B cell (primary cell): Measurements from ENCODE around the gene HDGF. TPM values are rescaled to one million over a fixed set of nuclear protein-coding genes. Genes with fewer than 3 reads are reported as not detected.

ENCODE experiments used
- ATAC-seq: fragments of 200-7000 bp; cut with Tn5 transposase; one replicate; pipeline ENCODE4 v1.10.0; 2021; ENCODE audit warnings: low read depth, mild to moderate bottlenecking, moderate number of reproducible peaks, moderate library complexity
- CTCF ChIA-PET: fragments of 350-600 bp; sonication (Branson Sonifier 250); formaldehyde crosslinking; loops from one replicate; lab custom pipeline; 2021; ENCODE audit warnings: antibody characterized with exemption, inconsistent platforms; lab: Charles Lee
- POLR2A ChIA-PET: fragments of 350-600 bp; sonication (Branson Sonifier 250); formaldehyde crosslinking; loops from one replicate; lab custom pipeline; 2021; ENCODE audit warnings: antibody characterized with exemption; lab: Charles Lee
- DNase-seq: peaks from one replicate; pipeline ENCODE4 v3.0.0; 2013
- H2AFZ ChIP-seq: 2 replicates; pipeline ENCODE4 v1.6.1; 2012; ENCODE audit warnings: mild to moderate bottlenecking, low read depth, low read length; ENCODE audit not compliant: insufficient read depth, poor library complexity, severe bottlenecking
- H3K27ac ChIP-seq, 2 donors: 1 replicate in 1 of 2; 2 replicates in 1 of 2; pipeline ENCODE4 v1.5.1; 2012 to 2013; ENCODE audit warnings: low read length in 2 of 2, mild to moderate bottlenecking in 2 of 2, moderate library complexity in 1 of 2
- H3K27me3 ChIP-seq, 4 experiments: fragments of 200-600 bp in 1 of 4; sonication (generic) in 1 of 4; replicated peaks in 1 of 4; 1 replicate in 2 of 4; 2 replicates in 2 of 4; pipeline versions ENCODE4 v1.6.1 to v1.7.0; 2013 to 2016; ENCODE audit warnings: low read length in 3 of 4, mild to moderate bottlenecking in 2 of 4, mixed read lengths in 1 of 4, moderate library complexity in 1 of 4; ENCODE audit not compliant: insufficient read depth in 4 of 4, control insufficient read depth in 3 of 4; ENCODE audit errors: control extremely low read depth in 1 of 4
- H3K36me3 ChIP-seq, 2 experiments: replicated peaks in 1 of 2; 1 replicate in 1 of 2; 2 replicates in 1 of 2; pipeline versions ENCODE4 v1.6.1 to v1.7.1; 2013; ENCODE audit warnings: low read length in 1 of 2; ENCODE audit not compliant: insufficient read depth in 2 of 2, control insufficient read depth in 1 of 2; ENCODE audit errors: control extremely low read depth in 1 of 2, extremely low read depth in 1 of 2
- H3K4me1 ChIP-seq, 2 donors: fragments of 200-600 bp in 1 of 2; sonication (generic) in 1 of 2; 1 replicate in 1 of 2; 2 replicates in 1 of 2; pipeline versions ENCODE4 v1.5.1 to v1.6.1; 2013 to 2017; ENCODE audit warnings: low read length in 2 of 2; ENCODE audit not compliant: control insufficient read depth in 2 of 2, insufficient read depth in 2 of 2
- H3K4me2 ChIP-seq: replicated peaks from 2 replicates; pipeline ENCODE3; 2012; ENCODE audit warnings: mild to moderate bottlenecking, low read depth, low read length; ENCODE audit not compliant: poor library complexity, severe bottlenecking
- H3K4me3 ChIP-seq, 5 experiments: fragments of 200-600 bp in 1 of 5; sonication (generic) in 1 of 5; 1 replicate in 3 of 5; 2 replicates in 2 of 5; pipeline versions ENCODE4 v1.5.1 to v1.7.0; 2011 to 2016; ENCODE audit warnings: low read length in 4 of 5, mild to moderate bottlenecking in 4 of 5, low read depth in 2 of 5, control low read depth in 1 of 5, moderate library complexity in 1 of 5; ENCODE audit not compliant: insufficient read depth in 1 of 5; ENCODE audit errors: control extremely low read depth in 1 of 5, extremely low read depth in 1 of 5
- H3K79me2 ChIP-seq: fragments of 200-600 bp; sonication (generic); one replicate; pipeline ENCODE4 v1.6.0; 2016; ENCODE audit warnings: low read length; ENCODE audit not compliant: control insufficient read depth, insufficient read depth
- H3K9ac ChIP-seq: fragments of 200-600 bp; sonication (generic); 2 replicates; pipeline ENCODE4 v1.6.1; 2017; ENCODE audit warnings: mild to moderate bottlenecking, low read length, moderate library complexity
- H3K9me3 ChIP-seq, 3 donors: one replicate each; pipeline versions ENCODE4 v1.6.1 to v1.7.1; 2013; ENCODE audit warnings: low read length in 2 of 3; ENCODE audit not compliant: control insufficient read depth in 2 of 3, insufficient read depth in 1 of 3; ENCODE audit errors: control extremely low read depth in 1 of 3
- H4K20me1 ChIP-seq: 2 replicates; pipeline ENCODE4 v1.6.0; 2012; ENCODE audit warnings: mild to moderate bottlenecking, low read length; ENCODE audit not compliant: insufficient read depth, control insufficient read depth, poor library complexity, severe bottlenecking
- H3K27ac Mint-ChIP-seq: one replicate; pipeline ENCODE4 v1.8.0; 2021; ENCODE audit warnings: mixed read lengths
- H3K27me3 Mint-ChIP-seq: one replicate; pipeline ENCODE4 v1.8.0; 2021; ENCODE audit warnings: mixed read lengths
- H3K4me1 Mint-ChIP-seq: one replicate; pipeline ENCODE4 v1.8.0; 2021; ENCODE audit warnings: mixed read lengths
- H3K4me3 Mint-ChIP-seq: one replicate; pipeline ENCODE4 v1.8.0; 2021; ENCODE audit warnings: mixed read lengths
- H3K9me3 Mint-ChIP-seq: one replicate; pipeline ENCODE4 v1.8.0; 2022; ENCODE audit warnings: mixed read lengths; ENCODE audit not compliant: insufficient read depth
- EZH2 ChIP-seq: IDR thresholded peaks from 2 replicates; pipeline ENCODE4 v1.6.1; 2012; ENCODE audit warnings: borderline replicate concordance, low read depth, mild to moderate bottlenecking, moderate library complexity, low read length; ENCODE audit not compliant: insufficient read depth, poor library complexity, severe bottlenecking
- WGBS: methylation state at CpG from one replicate; pipeline ENCODE4 v1.1.5; 2013; ENCODE audit warnings: missing lambda C conversion rate; ENCODE audit not compliant: insufficient coverage; 5-methylcytosine and 5-hydroxymethylcytosine counted together
- intact Hi-C: fragments of 100-400 bp; cut with micrococcal nuclease; formaldehyde crosslinking; loops from one replicate; pipeline ENCODE4 v1.10.0; 2022
- polyA plus RNA-seq: library from polyadenylated mRNA; depleted of rRNA; stranded (reverse); fragments of >200 nt; gene quantifications from 2 replicates; pipeline ENCODE4 v1.2.3, GENCODE V29; 2012
- total RNA-seq, 2 donors: library from RNA; stranded (reverse); fragments of 120-200 nt in 1 of 2; gene quantifications; 1 replicate in 1 of 2; 2 replicates in 1 of 2; pipeline versions ENCODE4 v1.2.3 to v1.2.4, GENCODE V29; 2013 to 2022
- TF ChIP-seq, protein P1 (sequence below): fragments of 200-600 bp; IDR thresholded peaks from one replicate; pipeline ENCODE4 v1.8.0; 2022; ENCODE audit warnings: antibody characterized with exemption, mild to moderate bottlenecking

HDGF gene
- total and polyA plus RNA-seq, 2 donors (not counting 1 experiment from before 2014, with no cell fraction given), result 40.3 to 89.9 TPM

DNA sequence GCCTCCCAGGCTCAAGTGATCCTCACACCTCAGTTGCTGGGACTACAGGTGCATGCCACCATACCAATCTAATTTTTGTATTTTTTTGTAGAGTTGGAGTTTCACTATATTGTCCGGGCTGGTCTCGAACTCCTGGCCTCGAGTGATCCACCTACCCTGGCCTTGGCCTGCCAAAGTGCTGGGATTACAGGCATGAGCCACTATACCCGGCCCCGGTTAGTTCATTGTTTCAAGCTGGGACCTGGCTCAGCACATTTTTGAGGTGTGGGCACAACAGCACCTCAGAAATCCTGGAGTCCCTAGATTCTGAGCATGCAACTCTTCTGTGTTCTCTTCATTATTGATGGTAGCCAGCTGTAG lies 43.9 kb upstream of the HDGF start:
- no peak overlapping the region for H3K4me3 ChIP-seq
- H3K9ac ChIP-seq, result no peak overlapping the region
- H3K4me1 ChIP-seq, result no peaks in the 10 kb centered on the region
- no peak overlapping the region for H3K27ac ChIP-seq
- TF ChIP-seq, protein P1, sequence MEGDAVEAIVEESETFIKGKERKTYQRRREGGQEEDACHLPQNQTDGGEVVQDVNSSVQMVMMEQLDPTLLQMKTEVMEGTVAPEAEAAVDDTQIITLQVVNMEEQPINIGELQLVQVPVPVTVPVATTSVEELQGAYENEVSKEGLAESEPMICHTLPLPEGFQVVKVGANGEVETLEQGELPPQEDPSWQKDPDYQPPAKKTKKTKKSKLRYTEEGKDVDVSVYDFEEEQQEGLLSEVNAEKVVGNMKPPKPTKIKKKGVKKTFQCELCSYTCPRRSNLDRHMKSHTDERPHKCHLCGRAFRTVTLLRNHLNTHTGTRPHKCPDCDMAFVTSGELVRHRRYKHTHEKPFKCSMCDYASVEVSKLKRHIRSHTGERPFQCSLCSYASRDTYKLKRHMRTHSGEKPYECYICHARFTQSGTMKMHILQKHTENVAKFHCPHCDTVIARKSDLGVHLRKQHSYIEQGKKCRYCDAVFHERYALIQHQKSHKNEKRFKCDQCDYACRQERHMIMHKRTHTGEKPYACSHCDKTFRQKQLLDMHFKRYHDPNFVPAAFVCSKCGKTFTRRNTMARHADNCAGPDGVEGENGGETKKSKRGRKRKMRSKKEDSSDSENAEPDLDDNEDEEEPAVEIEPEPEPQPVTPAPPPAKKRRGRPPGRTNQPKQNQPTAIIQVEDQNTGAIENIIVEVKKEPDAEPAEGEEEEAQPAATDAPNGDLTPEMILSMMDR, result no peak
- no peak for TF ChIP-seq EZH2
- H3K36me3 ChIP-seq, result peaks cover 11 to 89% of the 10 kb centered on the region in 2 experiments
- ATAC-seq (no peak), DNase-seq (no peak)
- ChIA-PET POLR2A (interaction anchor here (0.6 kb wide), 1 partner anchor 11 kb away, joined by 4 read pairs; no protein-coding TSS in a partner anchor), CTCF (interaction anchor here (0.9 to 5.9 kb wide), 7 partner anchors 10 to 95 kb away, joined by 3 to 45 read pairs (median 5); partner anchors contain the start of gene NTRK1)
- H3K9me3 ChIP-seq, result no peaks in the 10 kb centered on the region
- peaks cover 5% of the 10 kb centered on the region for H3K4me1 Mint-ChIP-seq
- no peak overlapping the region for H3K4me3 Mint-ChIP-seq
- H4K20me1 ChIP-seq, result peaks cover 24% of the 10 kb centered on the region
- H3K27me3 ChIP-seq, result no peaks in the 10 kb centered on the region
- 95% methylated on average over 4 of the region's 5 CpGs for WGBS
- no peak overlapping the region for H2AFZ ChIP-seq
- no peak overlapping the region for H3K27ac Mint-ChIP-seq
- no peak overlapping the region for H3K4me2 ChIP-seq
- H3K79me2 ChIP-seq, result peaks cover 3% of the 10 kb centered on the region
- H3K9me3 Mint-ChIP-seq, result no peaks in the 10 kb centered on the region
- no peaks in the 10 kb centered on the region for H3K27me3 Mint-ChIP-seq
- intact Hi-C loops, result no loop called here

DNA sequence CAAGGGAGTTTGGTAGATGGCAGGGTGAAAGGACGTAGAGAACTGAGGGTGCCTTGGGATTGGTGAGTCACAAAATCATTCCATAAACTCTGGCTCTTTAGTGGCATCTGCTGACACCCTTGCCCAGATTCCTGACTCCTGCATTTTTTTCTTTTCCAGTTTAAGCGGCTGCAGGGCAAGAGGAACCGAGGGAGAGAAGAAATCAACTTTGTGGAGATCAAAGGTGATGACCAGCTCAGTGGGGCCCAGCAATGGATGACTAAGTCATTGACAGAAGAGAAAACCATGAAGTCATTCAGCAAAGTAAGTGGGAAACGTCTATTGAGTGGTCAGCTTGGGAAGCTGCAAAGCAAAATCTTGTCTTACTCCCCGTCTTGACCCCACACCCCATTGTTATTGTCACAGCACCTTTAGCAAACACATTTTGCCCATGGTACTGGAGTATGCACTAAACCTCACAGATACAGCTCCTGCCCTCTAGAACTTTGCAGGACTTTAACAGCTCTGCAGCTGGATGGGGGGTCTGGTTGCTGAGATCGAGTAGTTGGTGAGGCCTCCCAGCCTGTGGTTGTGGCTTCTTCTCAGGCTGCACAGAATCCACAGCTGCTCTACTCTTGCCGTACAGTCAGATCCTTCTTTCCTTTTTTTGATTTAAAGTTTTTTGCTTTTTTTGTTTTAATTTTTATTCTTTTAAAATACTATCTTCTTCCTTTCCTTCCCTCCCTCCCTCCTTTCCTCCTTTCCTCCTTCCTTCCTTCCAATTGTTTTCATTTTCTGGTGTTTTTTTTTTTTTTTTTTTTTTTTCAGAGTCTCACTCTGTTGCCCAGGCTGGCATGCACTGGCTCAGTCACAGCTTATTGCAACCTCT lies 43.3 kb upstream of the HDGF start:
- no peak overlapping the region for H3K27ac ChIP-seq
- no peak overlapping the region for H3K4me2 ChIP-seq
- no peaks in the 10 kb centered on the region for H3K9me3 ChIP-seq
- ChIA-PET CTCF (interaction anchor here (0.7 to 5.9 kb wide), 7 partner anchors 10 to 1334 kb away, joined by 3 to 45 read pairs (median 5); partner anchors contain the start of gene NTRK1), POLR2A (interaction anchor here (0.6 kb wide), 2 partner anchors 11 to 1487 kb away, joined by 4 to 5 read pairs; no protein-coding TSS in a partner anchor)
- ATAC-seq, result no peak
- no peaks in the 10 kb centered on the region for H3K4me1 ChIP-seq
- H3K9ac ChIP-seq, result no peak overlapping the region
- peaks cover 24% of the 10 kb centered on the region for H4K20me1 ChIP-seq
- TF ChIP-seq EZH2, result no peak
- TF ChIP-seq, protein P1, result no peak
- H3K36me3 ChIP-seq, result peaks cover 11 to 82% of the 10 kb centered on the region in 2 experiments
- Mint-ChIP-seq H3K27ac (no peak overlapping the region), H3K4me3 (no peak overlapping the region), H3K9me3 (no peaks in the 10 kb centered on the region), H3K4me1 (peaks cover 5% of the 10 kb centered on the region), H3K27me3 (no peaks in the 10 kb centered on the region)
- 81% methylated on average over 3 of the region's 7 CpGs for WGBS
- peaks cover 3% of the 10 kb centered on the region for H3K79me2 ChIP-seq
- no peak for DNase-seq
- intact Hi-C loops, result no loop called here
- no peak overlapping the region for H3K4me3 ChIP-seq
- H2AFZ ChIP-seq, result no peak overlapping the region
- no peaks in the 10 kb centered on the region for H3K27me3 ChIP-seq
